ENCODE data around the gene BORCS6. TPM values are rescaled to one million over a fixed set of nuclear protein-coding genes. Genes with fewer than 3 reads are reported as not detected.

Gene BORCS6
- total RNA-seq, 1 experiment from 2014 or later: 6.4 TPM

DNA sequence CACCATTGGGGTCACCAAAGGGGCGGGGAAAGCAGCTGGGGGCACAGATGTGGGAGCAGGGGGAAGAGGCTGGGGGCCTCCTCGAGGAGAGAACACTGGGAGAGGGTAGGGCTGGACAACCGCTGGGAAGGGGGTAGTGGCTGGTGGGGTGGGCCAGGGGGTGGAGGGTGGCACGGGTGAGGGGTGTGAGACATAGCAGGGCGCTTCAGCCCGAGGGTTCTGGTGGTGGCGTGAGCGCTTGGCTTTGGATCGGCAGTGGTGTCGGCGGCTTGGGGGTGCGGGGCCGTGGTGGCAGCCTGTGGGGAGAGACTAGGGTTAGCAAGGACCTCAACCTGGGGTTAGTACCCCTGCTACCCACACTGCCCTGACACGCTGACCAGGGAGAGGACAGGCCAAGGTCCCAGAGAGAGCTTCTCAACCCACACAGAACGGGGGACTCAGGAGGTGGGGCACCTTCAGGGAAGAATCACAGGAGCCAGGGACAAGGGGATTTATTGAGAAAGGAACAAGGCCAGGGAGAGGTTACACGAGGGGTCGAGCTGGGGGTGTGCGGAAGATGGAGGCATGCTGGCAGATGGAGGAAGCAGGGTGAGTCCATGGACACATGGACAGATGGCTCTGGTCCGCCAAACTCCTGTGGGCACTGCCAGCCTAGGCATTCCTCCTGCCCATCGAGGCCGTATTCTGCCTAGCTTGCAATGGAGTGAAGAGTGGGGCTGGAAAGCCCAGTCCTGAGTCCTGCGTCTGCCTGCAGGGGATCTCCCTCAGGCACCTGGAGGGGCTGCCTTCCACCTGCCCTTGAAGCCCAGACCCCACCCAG lies 46.2 kb downstream of the BORCS6 start:
- Histone ChIP-seq H4K20me1 (ENCODE audit: insufficient read depth) (no peaks in the 10 kb centered on the region), H3F3A (ENCODE audit: insufficient read depth, low read depth) (peaks cover 3% of the 10 kb centered on the region; the same call in 1 of the 2 replicates), H3K4me2 (no peak overlapping the region), H2AFZ (no peak overlapping the region), H3K27me3 (ENCODE audit: insufficient read depth, low read depth) (no peaks in the 10 kb centered on the region), H3K36me3 (ENCODE audit: low read depth) (no peaks in the 10 kb centered on the region), H3K9me2 (ENCODE audit: insufficient read depth) (no peaks in the 10 kb centered on the region), H3K9me3 (ENCODE audit: insufficient read depth, low read depth) (no peaks in the 10 kb centered on the region), H3K4me3 (no peak overlapping the region), H3K27ac (no peak overlapping the region), H3K4me1 (replicated peaks; ENCODE audit: insufficient read depth) (no peaks in the 10 kb centered on the region), H3K79me2 (ENCODE audit: low read depth) (no peaks in the 10 kb centered on the region)
- no peak for DNase-seq
- TF ChIP-seq CTCF (conservative IDR thresholded peaks at IDR 0.05) (no peak), EZH2 (IDR thresholded peaks at IDR 0.05; ENCODE audit: low read depth) (no peak)
- intact Hi-C loops (cut with micrococcal nuclease; ENCODE audit: unreplicated experiment): no loop called here
- ChIA-PET POLR2A (ENCODE audit: unreplicated experiment) (no interaction called here), CTCF (no interaction called here)
- no TSS peak for BruUV-seq (replicated peaks)

- ChIA-PET POLR2A (ENCODE audit: unreplicated experiment) (no interaction called here), CTCF (no interaction called here)
- no peak for DNase-seq
- no peaks in the 10 kb centered on the region for H3K79me2 ChIP-seq (ENCODE audit: low read depth)
- H3K4me3 ChIP-seq: no peak overlapping the region
- H3K9me3 ChIP-seq (ENCODE audit: insufficient read depth, low read depth): no peaks in the 10 kb centered on the region
- intact Hi-C loops (cut with micrococcal nuclease; ENCODE audit: unreplicated experiment): no loop called here
- no TSS peak for BruUV-seq (replicated peaks)
- H3F3A ChIP-seq (ENCODE audit: insufficient read depth, low read depth): peaks cover 7% of the 10 kb centered on the region; the same call in 1 of the 2 replicates
- TF ChIP-seq EZH2 (IDR thresholded peaks at IDR 0.05; ENCODE audit: low read depth): no peak
- no peak for TF ChIP-seq CTCF (conservative IDR thresholded peaks at IDR 0.05)
- H3K27ac ChIP-seq: no peak overlapping the region
- no peaks in the 10 kb centered on the region for H4K20me1 ChIP-seq (ENCODE audit: insufficient read depth)
- H3K27me3 ChIP-seq (ENCODE audit: insufficient read depth, low read depth): no peaks in the 10 kb centered on the region
- H3K4me1 ChIP-seq (replicated peaks; ENCODE audit: insufficient read depth): no peaks in the 10 kb centered on the region
- no peaks in the 10 kb centered on the region for H3K9me2 ChIP-seq (ENCODE audit: insufficient read depth)
- H2AFZ ChIP-seq: no peak overlapping the region
- H3K36me3 ChIP-seq (ENCODE audit: low read depth): no peaks in the 10 kb centered on the region
- no peak overlapping the region for H3K4me2 ChIP-seq
Observed at GRCh38 chr17:8142887-8143580, 46.9 kb downstream of the BORCS6 start.

GRCh38 chr17:8142158-8142886 lies 47.7 kb downstream of the BORCS6 start:
- H3K79me2 ChIP-seq (ENCODE audit: low read depth): no peaks in the 10 kb centered on the region
- H3K4me3 ChIP-seq: no peak overlapping the region
- no peak overlapping the region for H2AFZ ChIP-seq
- peaks cover 6% of the 10 kb centered on the region; the same call in 1 of the 2 replicates for H3K4me1 ChIP-seq (replicated peaks; ENCODE audit: insufficient read depth)
- DNase-seq: no peak
- H3K27ac ChIP-seq: no peak overlapping the region
- H3K9me2 ChIP-seq (ENCODE audit: insufficient read depth): no peaks in the 10 kb centered on the region
- no peak overlapping the region for H3K4me2 ChIP-seq
- no peaks in the 10 kb centered on the region for H3K36me3 ChIP-seq (ENCODE audit: low read depth)
- H3K9me3 ChIP-seq (ENCODE audit: insufficient read depth, low read depth): no peaks in the 10 kb centered on the region
- intact Hi-C loops (cut with micrococcal nuclease; ENCODE audit: unreplicated experiment): no loop called here
- no peaks in the 10 kb centered on the region for H4K20me1 ChIP-seq (ENCODE audit: insufficient read depth)
- no peaks in the 10 kb centered on the region for H3K27me3 ChIP-seq (ENCODE audit: insufficient read depth, low read depth)
- POLR2A ChIA-PET (ENCODE audit: unreplicated experiment): no interaction called here
- H3F3A ChIP-seq (ENCODE audit: insufficient read depth, low read depth): peaks cover 12% of the 10 kb centered on the region; the same call in 1 of the 2 replicates
- no TSS peak for BruUV-seq (replicated peaks)
- TF ChIP-seq EZH2 (IDR thresholded peaks at IDR 0.05; ENCODE audit: low read depth) (no peak), CTCF (conservative IDR thresholded peaks at IDR 0.05) (no peak)
- CTCF ChIA-PET: no interaction called here

All from PC-9 (cell line).